Measurements from ENCODE around the gene WIPI1. TPM values are rescaled to one million over a fixed set of nuclear protein-coding genes. Genes with fewer than 3 reads are reported as not detected.

WIPI1 gene
- total RNA-seq, 4 donors from 2014 or later, result 62.6 to 313 (median 97.1) TPM

- WGBS, 2 donors (ENCODE audit: low coverage in 1 of 2), result 87% methylated on average over 3 of the region's 3 CpGs
- in situ Hi-C loops (cut with MboI; ENCODE audit: low pct_ligation_motif_present in 1 of 4, low pct_unique_long_range_greater_than_20kb in 1 of 4, low sequenced_read_pairs in 3 of 4), result no loop called here
- H3K27ac ChIP-seq, result no peak overlapping the region
Observed at GRCh38 chr17:68382582-68383085, 74.7 kb downstream of the WIPI1 start.

GRCh38 chr17:68381076-68381900 lies 76.0 kb downstream of the WIPI1 start:
- DNase-seq, result peak; percentile 32
- Histone ChIP-seq H3K9me3 (no peaks in the 10 kb centered on the region), H3K27me3 (no peaks in the 10 kb centered on the region), H3K36me3 (no peaks in the 10 kb centered on the region), H3K4me1 (peaks cover 0 to 18% (median 5%) of the 10 kb centered on the region in 4 donors), H3K4me3 (no peak overlapping the region), H3K27ac (peak overlapping the region in 1 of 4 donors; percentile 44)
- 58 to 67% methylated on average over 14 to 15 of the region's 15 CpGs for WGBS, 2 donors (ENCODE audit: low coverage in 1 of 2)
- in situ Hi-C loops (cut with MboI; ENCODE audit: low pct_ligation_motif_present in 1 of 4, low pct_unique_long_range_greater_than_20kb in 1 of 4, low sequenced_read_pairs in 3 of 4) (no loop called here), intact Hi-C loops (cut with DNase I; ENCODE audit: low total_unique reads) (no loop called here)
- TF ChIP-seq EP300 (IDR thresholded peaks at IDR 0.05; ENCODE audit: low read depth), result no peak
- TF ChIP-seq CTCF (IDR thresholded peaks at IDR 0.05), result no peak
- TF ChIP-seq POLR2AphosphoS5 (IDR thresholded peaks at IDR 0.05), result peak in 2 of 3 donors; percentile 6 to 18
- TF ChIP-seq POLR2A (IDR thresholded peaks at IDR 0.05), result no peak

More at GRCh38 chr17:68382582-68383085, 74.7 kb downstream of the WIPI1 start:
- Histone ChIP-seq H3K36me3 (no peaks in the 10 kb centered on the region), H3K9me3 (no peaks in the 10 kb centered on the region), H3K4me1 (peaks cover 0 to 14% (median 5%) of the 10 kb centered on the region in 4 donors), H3K27me3 (no peaks in the 10 kb centered on the region), H3K4me3 (no peak overlapping the region)
- TF ChIP-seq EP300 (IDR thresholded peaks at IDR 0.05; ENCODE audit: low read depth) (no peak), CTCF (IDR thresholded peaks at IDR 0.05) (no peak), POLR2AphosphoS5 (IDR thresholded peaks at IDR 0.05) (no peak), POLR2A (IDR thresholded peaks at IDR 0.05) (no peak)
- DNase-seq, result no peak
- intact Hi-C loops (cut with DNase I; ENCODE audit: low total_unique reads), result no loop called here

GRCh38 chr17:68379692-68380677 lies 77.3 kb downstream of the WIPI1 start:
- no peak overlapping the region for H3K4me3 ChIP-seq
- no peaks in the 10 kb centered on the region for H3K9me3 ChIP-seq
- H3K4me1 ChIP-seq, result peaks cover 0 to 18% (median 5%) of the 10 kb centered on the region in 4 donors
- H3K27ac ChIP-seq, result peak overlapping the region; percentile 72 to 88 (median 82)
- no peaks in the 10 kb centered on the region for H3K27me3 ChIP-seq
- no peak for DNase-seq
- in situ Hi-C loops (cut with MboI; ENCODE audit: low pct_ligation_motif_present in 1 of 4, low pct_unique_long_range_greater_than_20kb in 1 of 4, low sequenced_read_pairs in 3 of 4), result no loop called here
- TF ChIP-seq EP300 (IDR thresholded peaks at IDR 0.05; ENCODE audit: low read depth) (no peak), POLR2A (IDR thresholded peaks at IDR 0.05) (no peak), CTCF (IDR thresholded peaks at IDR 0.05) (no peak), POLR2AphosphoS5 (IDR thresholded peaks at IDR 0.05) (no peak)
- 90 to 92% methylated on average over 9 to 11 of the region's 11 CpGs for WGBS, 2 donors (ENCODE audit: low coverage in 1 of 2)
- intact Hi-C loops (cut with DNase I; ENCODE audit: low total_unique reads), result no loop called here
- no peaks in the 10 kb centered on the region for H3K36me3 ChIP-seq

- 83 to 100% methylated on average over 1 to 3 of the region's 3 CpGs for WGBS, 2 donors (ENCODE audit: low coverage in 1 of 2)
Observed at GRCh38 chr17:68379177-68379510, 78.2 kb downstream of the WIPI1 start.

More at GRCh38 chr17:68379177-68379510, 78.2 kb downstream of the WIPI1 start:
- Histone ChIP-seq H3K27me3 (no peaks in the 10 kb centered on the region), H3K36me3 (no peaks in the 10 kb centered on the region), H3K4me3 (no peak overlapping the region), H3K4me1 (peaks cover 0 to 18% (median 5%) of the 10 kb centered on the region in 4 donors), H3K27ac (peak overlapping the region; percentile 72 to 88 (median 82)), H3K9me3 (no peaks in the 10 kb centered on the region)
- no peak for DNase-seq
- in situ Hi-C loops (cut with MboI; ENCODE audit: low pct_ligation_motif_present in 1 of 4, low pct_unique_long_range_greater_than_20kb in 1 of 4, low sequenced_read_pairs in 3 of 4) (no loop called here), intact Hi-C loops (cut with DNase I; ENCODE audit: low total_unique reads) (no loop called here)
- TF ChIP-seq POLR2AphosphoS5 (IDR thresholded peaks at IDR 0.05) (no peak), CTCF (IDR thresholded peaks at IDR 0.05) (no peak), POLR2A (IDR thresholded peaks at IDR 0.05) (no peak), EP300 (IDR thresholded peaks at IDR 0.05; ENCODE audit: low read depth) (no peak)
